Activated CD8-positive, alpha-beta memory T cell treated with anti-CD3 and anti-CD28 coated beads for 48 hours (primary cell): ENCODE data around the gene SLC35G3.
"Not testable (repeated sequence)": the region's sequence is repeated elsewhere in the genome, so short reads cannot be mapped to it uniquely, and the experiment has no call there.

Experiments used
- DNase-seq, 3 experiments: peaks; one replicate each; pipeline ENCODE4 v3.0.0-alpha.2; 2020; ENCODE audit warnings: low read depth in 2 of 3, low spot score in 2 of 3

Gene SLC35G3

GRCh38 chr17:35167046-35167445 is 27.1 kb downstream of the SLC35G3 start:
- no peak for DNase-seq

- DNase-seq: no peak
Observed at GRCh38 chr17:35166526-35166925, 27.7 kb downstream of the SLC35G3 start.

GRCh38 chr17:35164716-35165115 is 29.5 kb downstream of the SLC35G3 start:
- no peak for DNase-seq

- DNase-seq: no peak
Observed at GRCh38 chr17:35163886-35164285, 30.3 kb downstream of the SLC35G3 start.

- no peak for DNase-seq
Observed at GRCh38 chr17:35162755-35163154, 31.4 kb downstream of the SLC35G3 start.

GRCh38 chr17:35161281-35161761 is 32.9 kb downstream of the SLC35G3 start:
- DNase-seq: no peak

- DNase-seq: no peak
Observed at GRCh38 chr17:35160354-35161201, 33.6 kb downstream of the SLC35G3 start.

- no peak for DNase-seq
Observed at GRCh38 chr17:35159940-35160339, 34.3 kb downstream of the SLC35G3 start.

- DNase-seq: no peak
Observed at GRCh38 chr17:35155246-35155645, 38.9 kb downstream of the SLC35G3 start.

GRCh38 chr17:35154196-35155165 is 39.7 kb downstream of the SLC35G3 start:
- no peak for DNase-seq

GRCh38 chr17:35152421-35153140 is 41.6 kb downstream of the SLC35G3 start:
- DNase-seq: no peak

- DNase-seq: not testable (repeated sequence)
Observed at GRCh38 chr17:35151080-35151479, 43.1 kb downstream of the SLC35G3 start.

- DNase-seq: no peak
Observed at GRCh38 chr17:35149941-35150340, 44.3 kb downstream of the SLC35G3 start.

GRCh38 chr17:35148144-35148543 is 46.0 kb downstream of the SLC35G3 start:
- DNase-seq: no peak

- no peak for DNase-seq
Observed at GRCh38 chr17:35147375-35147905, 46.8 kb downstream of the SLC35G3 start, which contains the start of gene UNC45B. UNC45B (plus strand) TSS chr17:35147817; CDS start chr17:35148264, 447 bp downstream.

- DNase-seq: no peak
Observed at GRCh38 chr17:35146214-35146833, 47.9 kb downstream of the SLC35G3 start.

GRCh38 chr17:35144840-35145239 is 49.4 kb downstream of the SLC35G3 start:
- DNase-seq: no peak
